Pancreas (tissue), 10 donors: ENCODE measurements around the gene ACOT2. TPM values are rescaled to one million over a fixed set of nuclear protein-coding genes. Genes with fewer than 3 reads are reported as not detected.
"Not testable (repeated sequence)": the region's sequence is repeated elsewhere in the genome, so short reads cannot be mapped to it uniquely, and the experiment has no call there.

Source experiments
- ATAC-seq, 4 donors: fragments of 200-7000 bp; cut with Tn5 transposase; one replicate each; pipeline versions ENCODE4 v1.8.0 to v1.9.1; 2020; ENCODE audit warnings: mild to moderate bottlenecking in 4 of 4, moderate library complexity in 4 of 4
- DNase-seq, 6 donors: peaks; one replicate each; pipeline ENCODE4 v3.0.0-alpha.2; 2020
- FAIRE-seq: peaks from 2 replicates; lab custom pipeline; 2012; peaks lifted over from hg19 to GRCh38; lab: Jason Lieb, UNC
- H3K27ac ChIP-seq, 4 donors: fragments of 200-600 bp; sonication (generic); 1 replicate in 3 of 4; 2 replicates in 1 of 4; pipeline versions ENCODE4 v1.5.0 to v1.8.0; 2020
- H3K27me3 ChIP-seq, 4 donors: fragments of 200-600 bp; one replicate each; pipeline ENCODE4 v1.8.0; 2021
- H3K36me3 ChIP-seq, 3 donors: fragments of 200-600 bp; sonication (generic) in 1 of 3; one replicate each; pipeline versions ENCODE4 v1.5.0 to v1.8.0; 2020 to 2021
- H3K4me1 ChIP-seq, 3 donors: fragments of 200-600 bp; one replicate each; pipeline ENCODE4 v1.8.0; 2021
- H3K4me3 ChIP-seq, 4 donors: fragments of 200-600 bp; sonication (generic) in 2 of 4; one replicate each; pipeline versions ENCODE4 v1.5.0 to v1.8.0; 2020 to 2021
- H3K9me3 ChIP-seq, 4 donors: fragments of 200-600 bp; one replicate each; pipeline ENCODE4 v1.8.0; 2021
- CTCF ChIP-seq, 4 donors: fragments of 200-600 bp; sonication (generic) in 3 of 4; IDR thresholded peaks; one replicate each; pipeline versions ENCODE4 v1.5.0 to v1.8.0; 2021; ENCODE audit warnings: antibody characterized with exemption in 4 of 4
- WGBS, 2 donors: extraction: QIAGEN DNeasy Blood & Tissue Kit; methylation state at CpG; one replicate each; pipeline ENCODE4 v1.1.7; 2013; 5-methylcytosine and 5-hydroxymethylcytosine counted together
- intact Hi-C, 3 donors: fragments of 100-400 bp; cut with DNase I; formaldehyde crosslinking; loops; one replicate each; pipeline versions ENCODE4 v1.11.1 to v1.14.2; 2022
- polyA plus RNA-seq, 2 donors: library from polyadenylated mRNA; stranded (reverse); fragments of 200-250 nt; gene quantifications; one replicate each; pipeline ENCODE4 v1.2.3, GENCODE V29; 2013
- total RNA-seq, 6 donors: library from RNA; stranded (reverse); fragmentation: NEBNext Ultra II Directional in 4 of 6; extraction: Animal tissue kit (Norgen Biotek cat#: 25700) in 4 of 6; gene quantifications; one replicate each; pipeline versions ENCODE4 v1.2.1 to v1.2.4, GENCODE V29; 2021 to 2023
- donor health status: healthy with polysubstance abuse.
- donor health status: DM: no; HTN: no; CAD: no; lungs with moderate emphysema.
- donor health status: DM: no; HTN: no; CAD: no.
- donor health status: control.
- donor health status: control.
- donor health status: Bipolar disorder and iron deficiency.
- donor health status: DM: yes; HTN: yes; CAD: no.
- donor health status: DM: no; HTN: no; CAD: no.
- donor health status: DM: no; HTN: no; CAD: no.
- donor health status: DM: yes; HTN: yes; CAD: no.

ACOT2 gene, protein sequence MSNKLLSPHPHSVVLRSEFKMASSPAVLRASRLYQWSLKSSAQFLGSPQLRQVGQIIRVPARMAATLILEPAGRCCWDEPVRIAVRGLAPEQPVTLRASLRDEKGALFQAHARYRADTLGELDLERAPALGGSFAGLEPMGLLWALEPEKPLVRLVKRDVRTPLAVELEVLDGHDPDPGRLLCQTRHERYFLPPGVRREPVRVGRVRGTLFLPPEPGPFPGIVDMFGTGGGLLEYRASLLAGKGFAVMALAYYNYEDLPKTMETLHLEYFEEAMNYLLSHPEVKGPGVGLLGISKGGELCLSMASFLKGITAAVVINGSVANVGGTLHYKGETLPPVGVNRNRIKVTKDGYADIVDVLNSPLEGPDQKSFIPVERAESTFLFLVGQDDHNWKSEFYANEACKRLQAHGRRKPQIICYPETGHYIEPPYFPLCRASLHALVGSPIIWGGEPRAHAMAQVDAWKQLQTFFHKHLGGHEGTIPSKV
- total RNA-seq = 10 to 100 TPM in 3 of 6 donors, 1 to 10 TPM in 3; 4.4 to 11.6 (median 9.3) TPM
- 10 to 100 TPM in 1 of 2 donors, 1 to 10 TPM in 1; 9.3 to 12.8 TPM for polyA plus RNA-seq

- H3K27me3 ChIP-seq, H3K36me3 ChIP-seq, H3K9me3 ChIP-seq, intact Hi-C loops, FAIRE-seq: not testable (repeated sequence)
- WGBS, 2 donors = 0% methylated on average over 35 to 83 of the region's 83 CpGs
- Histone ChIP-seq H3K27ac (peak within 1 kb of the TSS; percentile 38 to 89 (median 88)), H3K4me1 (peaks cover 0 to 18% (median 0%) of the 10 kb centered on the region in 3 donors), H3K4me3 (peak within 1 kb of the TSS; percentile 33 to 63 (median 53))
- ATAC-seq = peak; percentile 80 to 87 (median 82)
- DNase-seq = peak; percentile 65 to 81 (median 74)
Observed at GRCh38 chr14:73569185-73569958, at the start of gene ACOT2. TSS of gene ACOT2 (plus strand) at chr14:73569213. CDS start at chr14:73569241, 28 bp downstream.

GRCh38 chr14:73521229-73521628 lies 47.8 kb upstream of the ACOT2 start:
- FAIRE-seq = no peak
- TF ChIP-seq CTCF (IDR thresholded peaks at IDR 0.05) = no peak
- Histone ChIP-seq H3K4me1 (peaks cover 0 to 2% (median 2%) of the 10 kb centered on the region in 3 donors), H3K9me3 (no peaks in the 10 kb centered on the region), H3K4me3 (no peak overlapping the region), H3K36me3 (no peaks in the 10 kb centered on the region), H3K27me3 (no peaks in the 10 kb centered on the region), H3K27ac (no peak overlapping the region)
- 95% methylated on average over 4 of the region's 4 CpGs for WGBS, 2 donors
- DNase-seq = no peak
- intact Hi-C loops = no loop called here
- ATAC-seq = no peak

DNA sequence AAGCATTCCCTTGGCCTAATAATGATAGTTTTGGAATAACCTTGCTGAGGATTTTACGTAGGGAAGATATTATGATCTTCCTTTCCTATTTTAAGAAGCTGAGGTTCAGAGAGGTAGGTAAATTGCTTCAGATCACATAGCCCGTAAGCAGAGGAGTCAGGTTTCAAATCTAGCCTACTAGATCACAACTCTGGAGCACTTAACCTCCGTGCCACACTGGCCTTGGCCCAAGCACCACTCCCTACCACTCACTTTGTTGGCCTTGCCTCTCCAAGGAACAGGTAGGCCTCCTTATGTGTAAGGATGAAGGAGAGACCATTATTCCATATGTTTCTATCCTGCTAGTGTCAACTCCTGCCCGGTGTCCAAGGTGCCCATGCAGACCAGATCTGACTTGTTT lies 44.5 kb upstream of the ACOT2 start:
- DNase-seq (no peak), ATAC-seq (no peak), FAIRE-seq (no peak)
- no peaks in the 10 kb centered on the region for H3K36me3 ChIP-seq
- no peak for TF ChIP-seq CTCF (IDR thresholded peaks at IDR 0.05)
- peaks cover 0 to 6% (median 4%) of the 10 kb centered on the region in 3 donors for H3K4me1 ChIP-seq
- H3K27me3 ChIP-seq = no peaks in the 10 kb centered on the region
- no peak overlapping the region for H3K27ac ChIP-seq
- H3K9me3 ChIP-seq = no peaks in the 10 kb centered on the region
- 59 to 69% methylated on average over 4 of the region's 4 CpGs for WGBS, 2 donors
- intact Hi-C loops = no loop called here
- H3K4me3 ChIP-seq = no peak overlapping the region

DNA sequence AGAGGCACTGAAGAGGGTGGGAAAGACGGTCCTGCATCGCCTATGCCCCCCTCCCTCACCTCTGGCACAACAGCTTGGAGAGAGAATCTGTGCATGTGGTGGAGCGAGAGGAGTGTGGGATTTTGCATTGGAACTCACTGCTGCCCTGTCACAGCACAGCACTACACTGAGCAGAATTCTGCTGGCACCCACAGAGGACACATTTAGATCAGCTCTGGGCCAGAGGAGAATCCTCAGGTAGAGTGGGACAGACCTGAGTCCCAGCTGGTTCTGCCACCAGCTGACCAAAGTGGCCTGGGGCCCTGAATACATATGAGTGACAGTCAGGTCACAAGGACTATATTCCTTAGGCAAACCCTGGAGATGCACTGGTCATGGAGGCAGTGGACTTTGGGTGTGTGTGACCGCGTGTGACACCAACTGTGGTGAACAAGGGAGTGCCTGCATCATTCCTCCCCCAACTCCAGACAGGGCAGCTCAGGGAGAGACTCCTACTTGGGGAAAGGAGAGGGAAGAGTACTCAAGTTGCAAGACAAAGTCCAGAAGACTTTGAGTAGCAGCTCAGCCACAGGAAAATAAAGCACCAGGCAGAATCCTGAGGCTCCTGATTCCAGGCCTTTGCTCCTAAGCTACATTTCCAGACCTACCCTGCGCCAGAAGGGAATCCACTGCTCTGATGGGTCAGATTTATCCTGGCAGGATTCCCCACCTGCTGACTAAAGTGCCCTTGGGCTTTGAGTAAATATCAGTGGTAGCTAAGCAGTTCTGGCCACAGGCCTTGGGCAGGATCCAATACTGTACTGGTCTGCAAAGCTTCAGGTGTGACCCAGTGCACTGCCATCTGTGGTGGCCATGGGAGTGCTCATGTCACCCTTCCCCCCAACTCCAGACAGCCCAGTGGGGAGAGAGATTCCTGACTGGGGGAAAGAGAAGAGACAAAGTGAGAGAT lies 42.7 kb upstream of the ACOT2 start:
- H3K4me1 ChIP-seq = peaks cover 0 to 6% (median 4%) of the 10 kb centered on the region in 3 donors
- DNase-seq (peak in 5 of 6 donors; percentile 80 to 87 (median 86)), ATAC-seq (peak; percentile 95 to 99 (median 97)), FAIRE-seq (no peak)
- H3K4me3 ChIP-seq = no peak overlapping the region
- no peak for TF ChIP-seq CTCF (IDR thresholded peaks at IDR 0.05)
- no peaks in the 10 kb centered on the region for H3K36me3 ChIP-seq
- 69 to 75% methylated on average over 6 of the region's 6 CpGs for WGBS, 2 donors
- H3K9me3 ChIP-seq = no peaks in the 10 kb centered on the region
- intact Hi-C loops = no loop called here
- no peaks in the 10 kb centered on the region for H3K27me3 ChIP-seq
- peak overlapping the region in 2 of 4 donors; percentile 5 to 22 for H3K27ac ChIP-seq

- FAIRE-seq, H3K27me3 ChIP-seq, H3K9me3 ChIP-seq, H3K36me3 ChIP-seq, H3K4me1 ChIP-seq, ATAC-seq, intact Hi-C loops, H3K4me3 ChIP-seq, H3K27ac ChIP-seq, DNase-seq: not testable (repeated sequence)
- 67 to 82% methylated on average over 2 of the region's 2 CpGs for WGBS, 2 donors
Observed at GRCh38 chr14:73529356-73529755, 39.7 kb upstream of the ACOT2 start.

GRCh38 chr14:73531971-73532370 lies 37.0 kb upstream of the ACOT2 start:
- H3K27ac ChIP-seq, FAIRE-seq, H3K27me3 ChIP-seq, H3K36me3 ChIP-seq, DNase-seq, intact Hi-C loops, H3K9me3 ChIP-seq, H3K4me1 ChIP-seq, H3K4me3 ChIP-seq: not testable (repeated sequence)
- 40 to 44% methylated on average over 3 of the region's 3 CpGs for WGBS, 2 donors
- ATAC-seq = peak in 1 of 4 donors; percentile 15

DNA sequence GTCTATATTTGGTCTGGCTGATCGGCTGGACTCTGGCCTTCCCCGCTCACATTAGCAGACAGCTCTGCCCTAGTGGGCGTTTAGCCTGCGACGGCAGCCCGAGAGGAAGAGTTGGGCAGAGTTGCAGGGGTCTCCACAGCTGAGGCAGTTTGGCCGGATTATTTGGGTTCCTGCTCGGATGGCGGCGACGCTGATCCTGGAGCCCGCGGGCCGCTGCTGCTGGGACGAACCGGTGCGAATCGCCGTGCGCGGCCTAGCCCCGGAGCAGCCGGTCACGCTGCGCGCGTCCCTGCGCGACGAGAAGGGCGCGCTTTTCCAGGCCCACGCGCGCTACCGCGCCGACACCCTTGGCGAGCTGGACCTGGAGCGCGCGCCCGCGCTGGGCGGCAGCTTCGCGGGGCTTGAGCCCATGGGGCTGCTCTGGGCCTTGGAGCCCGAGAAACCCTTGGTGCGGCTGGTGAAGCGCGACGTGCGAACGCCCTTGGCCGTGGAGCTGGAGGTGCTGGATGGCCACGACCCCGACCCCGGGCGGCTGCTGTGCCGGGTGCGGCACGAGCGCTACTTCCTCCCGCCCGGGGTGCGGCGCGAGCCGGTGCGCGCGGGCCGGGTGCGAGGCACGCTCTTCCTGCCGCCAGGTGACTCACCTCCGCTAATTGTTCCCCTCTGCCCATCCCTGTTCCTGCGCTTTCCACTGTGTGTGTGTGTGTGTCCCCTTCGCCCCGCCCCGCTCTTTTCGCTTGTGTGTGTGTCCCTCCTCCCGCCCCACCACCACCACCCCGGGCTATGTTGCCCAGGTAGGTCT lies 31.6 kb upstream of the ACOT2 start:
- H3K36me3 ChIP-seq, H3K4me1 ChIP-seq, intact Hi-C loops, H3K27me3 ChIP-seq, H3K9me3 ChIP-seq, FAIRE-seq: not testable (repeated sequence)
- ATAC-seq = peak in 3 of 4 donors; percentile 71 to 77 (median 74)
- peak overlapping the region in 2 of 4 donors; percentile 73 to 86 for H3K27ac ChIP-seq
- DNase-seq = peak in 4 of 6 donors; percentile 24 to 58 (median 48)
- 1 to 2% methylated on average over 18 to 84 of the region's 84 CpGs for WGBS, 2 donors
- peak overlapping the region in 3 of 4 donors; percentile 12 to 44 (median 26) for H3K4me3 ChIP-seq
